T-helper 1 cell (primary cell): Measurements from ENCODE around the gene ERAS.
A peak's percentile ranks its signal among the peaks of the same experiment; 100 is the strongest.
"Not testable (repeated sequence)": the region's sequence is repeated elsewhere in the genome, so short reads cannot be mapped to it uniquely, and the experiment has no call there.

Source experiments
- DNase-seq, 5 donors: peaks; one replicate each; pipeline ENCODE4 v3.0.0-alpha.2; 2012 to 2020

The ERAS gene

GRCh38 chrX:48833542-48834138 lies 7.3 kb downstream of the ERAS start:
- no peak for DNase-seq

- DNase-seq: no peak
Observed at GRCh38 chrX:48834383-48834709, 8.0 kb downstream of the ERAS start.

DNA sequence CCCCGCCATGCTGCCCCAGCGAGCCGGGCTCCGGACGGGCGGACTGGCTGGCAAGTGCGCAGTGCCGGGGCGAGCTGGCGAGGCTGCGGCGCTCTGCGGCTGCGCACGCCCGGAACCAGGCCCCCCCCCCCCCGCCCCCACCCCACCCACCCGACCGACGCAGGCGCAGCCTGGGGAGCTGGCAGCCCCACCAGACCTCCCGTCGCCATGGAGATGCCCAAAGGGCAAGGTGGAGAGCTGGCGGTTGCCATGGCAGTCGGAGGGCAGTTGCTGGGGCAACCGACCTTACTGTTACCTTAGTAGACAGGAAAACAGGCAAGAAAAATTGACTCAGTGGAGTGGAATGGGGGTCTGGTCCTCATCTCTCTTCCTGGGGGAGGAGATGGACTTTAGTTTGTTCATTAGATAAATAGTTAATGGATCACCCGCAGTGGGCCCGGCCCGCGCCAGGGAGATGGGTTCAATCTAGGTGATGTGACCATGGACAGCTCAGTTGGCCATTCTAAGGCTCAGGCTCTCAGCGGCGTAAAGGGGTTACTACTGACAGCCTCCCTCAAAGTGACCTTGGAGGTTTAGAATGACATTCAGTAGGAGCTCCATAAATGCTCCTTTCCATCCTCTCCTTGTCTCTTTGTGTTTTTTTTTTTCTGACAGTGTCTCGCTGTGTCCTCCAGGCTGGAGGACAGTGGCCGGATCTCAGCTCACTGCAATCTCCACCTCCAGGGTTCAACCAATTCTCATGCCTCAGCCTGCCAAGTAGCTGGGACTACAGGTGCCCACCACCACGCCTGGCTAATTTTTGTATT lies 9.4 kb downstream of the ERAS start, which contains the start of gene PCSK1N:
Gene PCSK1N (minus strand): TSS at position 87 of the 806 bp plus-strand sequence. CDS start 78 bp downstream, at position 9.
- DNase-seq: peak in 2 of 5 donors; percentile 21 to 56

DNA sequence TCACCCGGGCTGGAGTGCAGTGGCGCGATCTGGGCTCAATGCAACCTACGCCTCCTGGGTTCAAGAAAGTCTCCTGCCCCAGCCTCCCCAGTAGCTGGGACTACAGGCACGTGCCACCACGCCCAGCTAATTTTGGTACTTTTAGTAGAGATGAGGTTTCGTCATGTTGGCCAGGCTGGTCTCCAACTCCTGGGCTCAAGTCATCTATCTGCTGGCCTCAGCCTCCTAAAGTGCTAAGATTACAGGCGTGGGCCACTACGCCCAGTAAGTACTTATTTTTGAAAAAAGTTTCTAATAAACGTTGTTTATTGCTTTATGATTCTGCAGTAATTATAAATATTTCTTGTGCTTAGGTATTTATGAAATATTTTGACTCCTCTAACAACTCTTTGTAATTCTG lies 13.4 kb downstream of the ERAS start:
- no peak for DNase-seq

DNA sequence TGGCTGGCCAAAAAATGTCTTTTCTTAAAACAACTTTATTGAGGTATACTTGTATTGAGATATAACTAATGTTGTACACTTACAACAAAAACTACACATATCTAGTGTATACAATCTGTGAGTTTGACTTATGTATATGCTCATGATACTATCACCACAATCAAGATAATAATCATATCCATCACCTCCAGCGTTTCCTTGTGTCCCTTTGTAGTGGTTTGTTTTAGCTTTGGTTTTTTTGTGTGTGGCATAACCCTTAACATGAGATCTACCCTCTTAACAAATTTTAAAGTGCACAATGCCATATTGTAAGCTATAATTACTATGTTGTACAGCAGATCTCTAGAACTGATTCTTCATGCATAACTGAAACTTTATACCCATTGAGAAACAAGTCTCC lies 22.5 kb downstream of the ERAS start:
- DNase-seq: no peak

GRCh38 chrX:48852857-48853256 lies 26.5 kb downstream of the ERAS start:
- no peak for DNase-seq

- DNase-seq: not testable (repeated sequence)
Observed at GRCh38 chrX:48853494-48853893, 27.2 kb downstream of the ERAS start.

GRCh38 chrX:48854121-48854804 lies 27.9 kb downstream of the ERAS start:
- not testable (repeated sequence) for DNase-seq

DNA sequence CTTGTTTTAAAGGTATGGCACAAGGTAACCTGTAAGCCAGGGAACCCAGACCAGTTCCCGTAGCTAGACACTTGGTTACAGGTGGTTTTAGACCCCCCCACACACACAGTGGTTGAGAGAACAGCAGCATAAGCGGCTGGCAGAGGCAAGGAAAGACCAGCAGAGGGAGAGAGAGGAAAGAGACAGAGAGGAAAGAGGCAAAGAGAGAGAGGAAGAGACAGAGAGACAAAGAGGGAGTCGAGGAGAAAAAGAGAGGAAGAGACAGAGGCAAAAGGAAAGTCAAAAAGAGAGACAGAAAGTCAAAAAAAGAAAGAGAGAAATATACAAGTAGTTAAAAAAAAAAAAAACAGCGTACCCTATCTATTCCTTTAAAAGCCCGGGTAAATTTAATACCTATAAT lies 28.6 kb downstream of the ERAS start:
- DNase-seq: peak in 1 of 5 donors; percentile 12

DNA sequence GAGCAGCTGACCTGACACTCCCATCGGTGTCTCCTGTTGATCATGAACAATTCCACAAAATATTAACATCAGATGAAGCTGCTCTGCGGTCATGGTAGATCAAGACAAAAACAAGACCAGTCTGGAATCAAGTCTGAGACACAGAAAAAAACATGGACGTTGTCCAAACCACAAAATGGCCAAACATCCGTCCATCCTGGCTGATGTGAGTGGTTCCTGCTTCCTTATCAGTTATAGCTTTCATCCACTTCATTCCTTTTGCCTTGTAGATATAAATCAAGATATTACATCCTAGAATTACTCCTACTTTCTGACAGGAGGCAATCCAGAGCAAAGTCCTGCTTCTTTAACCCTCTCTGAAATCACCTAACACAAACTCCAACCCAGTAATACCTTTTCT lies 37.9 kb downstream of the ERAS start:
- DNase-seq: no peak

DNA sequence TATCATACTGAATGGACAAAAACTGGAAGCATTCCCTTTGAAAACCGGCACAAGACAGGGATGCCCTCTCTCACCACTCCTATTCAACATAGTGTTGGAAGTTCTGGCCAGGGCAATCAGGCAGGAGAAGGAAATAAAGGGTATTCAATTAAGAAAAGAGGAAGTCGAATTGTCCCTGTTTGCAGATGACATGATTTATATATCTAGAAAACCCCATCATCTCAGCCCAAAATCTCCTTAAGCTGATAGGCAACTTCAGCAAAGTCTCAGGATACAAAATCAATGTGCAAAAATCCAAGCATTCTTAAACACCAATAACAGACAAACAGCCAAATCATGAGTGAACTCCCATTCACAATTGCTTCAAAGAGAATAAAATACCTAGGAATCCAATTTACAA lies 45.7 kb downstream of the ERAS start:
- not testable (repeated sequence) for DNase-seq

GRCh38 chrX:48876944-48877343 lies 50.6 kb downstream of the ERAS start:
- DNase-seq: not testable (repeated sequence)
